ENCODE measurements around the gene SYT8.
"Not testable (repeated sequence)": the region's sequence is repeated elsewhere in the genome, so short reads cannot be mapped to it uniquely, and the experiment has no call there.

SYT8 gene

GRCh38 chr11:1886551-1886950 lies 51.8 kb downstream of the SYT8 start:
- DNase-seq (ENCODE audit: low read depth, low spot score), result not testable (repeated sequence)
